Keratinocyte (primary cell): ENCODE data around the gene PSD2.

ENCODE experiments used
- CTCF ChIP-seq, 3 experiments: IDR thresholded peaks in 1 of 3; conservative IDR thresholded peaks in 1 of 3; optimal IDR thresholded peaks in 1 of 3; 2 replicates in 2 of 3; 3 replicates in 1 of 3; pipeline versions ENCODE3 to v1.5.1; 2011; ENCODE audit warnings: low read length in 3 of 3, mild to moderate bottlenecking in 3 of 3, moderate library complexity in 2 of 3, control low read depth in 1 of 3, inconsistent platforms in 1 of 3; ENCODE audit not compliant: insufficient read depth in 2 of 3; ENCODE audit errors: extremely low read depth in 1 of 3
- EZH2 ChIP-seq: IDR thresholded peaks from one replicate; pipeline ENCODE4 v1.6.1; 2012; ENCODE audit warnings: inconsistent platforms, mild to moderate bottlenecking, low read length, moderate library complexity

GRCh38 chr5:139831624-139832023 is 36.0 kb downstream of the PSD2 start:
- no peak for TF ChIP-seq CTCF (optimal IDR thresholded peaks at IDR 0.05 in 1 of 3, IDR thresholded peaks at IDR 0.05 in 1 of 3, conservative IDR thresholded peaks at IDR 0.05 in 1 of 3; ENCODE audit: extremely low read depth in 1 of 3, insufficient read depth in 2 of 3, low read length in 3 of 3)
- TF ChIP-seq EZH2: no peak
